Endothelial cell (in vitro differentiated cells): ENCODE results near the gene ABCC6. TPM values are rescaled to one million over a fixed set of nuclear protein-coding genes. Genes with fewer than 3 reads are reported as not detected.

ENCODE experiments used
- DNase-seq: peaks from one replicate; pipeline ENCODE4 v3.0.0; 2021; ENCODE audit warnings: low spot score
- H3K27ac Mint-ChIP-seq: one replicate; pipeline ENCODE4 v1.8.0; 2021; ENCODE audit warnings: mixed read lengths, inconsistent platforms; ENCODE audit not compliant: unreplicated experiment
- H3K27me3 Mint-ChIP-seq: one replicate; pipeline ENCODE4 v1.8.0; 2021; ENCODE audit warnings: mild to moderate bottlenecking, moderate library complexity, mixed read lengths, inconsistent platforms; ENCODE audit not compliant: unreplicated experiment
- H3K36me3 Mint-ChIP-seq: one replicate; pipeline ENCODE4 v1.8.0; 2021; ENCODE audit warnings: mild to moderate bottlenecking, low read depth, mixed read lengths, inconsistent platforms; ENCODE audit not compliant: unreplicated experiment
- H3K4me1 Mint-ChIP-seq: one replicate; pipeline ENCODE4 v1.8.0; 2021; ENCODE audit warnings: mild to moderate bottlenecking, mixed read lengths, inconsistent platforms; ENCODE audit not compliant: unreplicated experiment
- H3K4me3 Mint-ChIP-seq: one replicate; pipeline ENCODE4 v1.8.0; 2021; ENCODE audit warnings: mild to moderate bottlenecking, mixed read lengths, inconsistent platforms; ENCODE audit not compliant: unreplicated experiment
- H3K9me3 Mint-ChIP-seq: one replicate; pipeline ENCODE4 v1.8.0; 2021; ENCODE audit warnings: mixed read lengths, inconsistent platforms; ENCODE audit not compliant: unreplicated experiment
- total RNA-seq: library from RNA; stranded (reverse); fragmentation: NEBNext Ultra II Directional; extraction: Animal tissue kit (Norgen Biotek cat#: 25700); gene quantifications from one replicate; pipeline ENCODE4 v1.2.1, GENCODE V29; 2021; ENCODE audit not compliant: unreplicated experiment
- TF ChIP-seq, protein P1 (sequence below): fragments of 200-600 bp; sonication (generic); IDR thresholded peaks from one replicate; pipeline ENCODE4 v1.5.0; 2021; ENCODE audit warnings: antibody characterized with exemption; ENCODE audit not compliant: unreplicated experiment

The ABCC6 gene
- total RNA-seq, 1 donor from 2014 or later, result 0.36 TPM

DNA sequence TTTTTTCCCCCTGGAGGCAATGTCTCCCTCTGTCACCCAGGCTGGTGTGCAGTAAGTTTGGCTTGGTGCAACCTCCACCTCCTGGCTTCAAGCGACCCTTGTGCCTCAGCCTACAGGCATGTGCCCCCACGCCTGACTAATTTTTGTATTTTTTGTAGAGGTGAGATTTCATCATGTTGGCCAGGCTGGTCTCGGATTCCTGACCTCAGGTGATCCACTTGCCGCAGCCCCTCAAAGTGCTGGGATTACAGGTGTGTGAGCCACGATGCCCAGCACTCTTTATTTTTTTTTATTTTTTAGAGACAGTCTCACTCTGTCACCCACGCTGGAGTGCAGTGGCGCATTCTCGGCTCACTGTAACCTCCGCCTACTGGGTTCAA, 113.2 kb downstream of the ABCC6 start:
- no peak for DNase-seq
- TF ChIP-seq, protein P1, sequence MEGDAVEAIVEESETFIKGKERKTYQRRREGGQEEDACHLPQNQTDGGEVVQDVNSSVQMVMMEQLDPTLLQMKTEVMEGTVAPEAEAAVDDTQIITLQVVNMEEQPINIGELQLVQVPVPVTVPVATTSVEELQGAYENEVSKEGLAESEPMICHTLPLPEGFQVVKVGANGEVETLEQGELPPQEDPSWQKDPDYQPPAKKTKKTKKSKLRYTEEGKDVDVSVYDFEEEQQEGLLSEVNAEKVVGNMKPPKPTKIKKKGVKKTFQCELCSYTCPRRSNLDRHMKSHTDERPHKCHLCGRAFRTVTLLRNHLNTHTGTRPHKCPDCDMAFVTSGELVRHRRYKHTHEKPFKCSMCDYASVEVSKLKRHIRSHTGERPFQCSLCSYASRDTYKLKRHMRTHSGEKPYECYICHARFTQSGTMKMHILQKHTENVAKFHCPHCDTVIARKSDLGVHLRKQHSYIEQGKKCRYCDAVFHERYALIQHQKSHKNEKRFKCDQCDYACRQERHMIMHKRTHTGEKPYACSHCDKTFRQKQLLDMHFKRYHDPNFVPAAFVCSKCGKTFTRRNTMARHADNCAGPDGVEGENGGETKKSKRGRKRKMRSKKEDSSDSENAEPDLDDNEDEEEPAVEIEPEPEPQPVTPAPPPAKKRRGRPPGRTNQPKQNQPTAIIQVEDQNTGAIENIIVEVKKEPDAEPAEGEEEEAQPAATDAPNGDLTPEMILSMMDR, result no peak
- H3K9me3 Mint-ChIP-seq, result no peaks in the 10 kb centered on the region
- H3K4me3 Mint-ChIP-seq, result no peak overlapping the region
- H3K36me3 Mint-ChIP-seq, result peaks cover 16% of the 10 kb centered on the region
- H3K4me1 Mint-ChIP-seq, result no peaks in the 10 kb centered on the region
- H3K27ac Mint-ChIP-seq, result no peak overlapping the region
- H3K27me3 Mint-ChIP-seq, result peaks cover 6% of the 10 kb centered on the region

DNA sequence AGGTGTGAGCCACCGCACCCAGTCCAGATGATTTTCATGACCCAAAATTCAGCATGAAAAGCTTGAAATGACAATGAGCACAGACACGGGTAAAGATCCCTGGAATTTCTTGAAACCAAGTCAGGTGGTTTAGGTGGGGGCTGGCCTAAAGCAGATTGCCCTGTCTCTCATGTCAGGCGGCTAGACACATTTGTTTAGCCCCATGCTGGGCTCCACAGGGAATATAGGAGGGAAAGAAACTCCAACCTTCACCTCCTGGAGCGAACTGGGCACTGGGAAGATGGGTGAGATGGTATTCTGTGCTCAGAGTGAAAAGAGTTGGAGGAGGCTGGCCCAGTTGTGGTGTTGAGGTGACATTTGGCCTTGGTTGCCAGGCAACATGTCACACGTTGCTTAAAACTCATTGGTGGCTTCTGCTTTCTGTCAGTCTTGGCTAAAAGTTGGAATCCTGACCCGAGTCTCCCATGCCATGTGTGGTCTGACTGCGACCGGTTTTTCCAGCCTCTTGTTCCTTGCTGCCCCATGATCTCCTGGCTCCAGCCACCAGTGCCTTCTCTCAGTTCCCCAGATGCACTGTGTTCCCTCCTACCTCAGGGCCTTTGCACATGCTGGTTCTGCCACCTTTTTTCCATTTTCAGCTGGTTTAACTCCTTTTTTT, 113.7 kb downstream of the ABCC6 start:
- no peak for DNase-seq
- H3K27me3 Mint-ChIP-seq, result peaks cover 6% of the 10 kb centered on the region
- H3K36me3 Mint-ChIP-seq, result peaks cover 16% of the 10 kb centered on the region
- no peak overlapping the region for H3K4me3 Mint-ChIP-seq
- H3K9me3 Mint-ChIP-seq, result no peaks in the 10 kb centered on the region
- no peak overlapping the region for H3K27ac Mint-ChIP-seq
- no peaks in the 10 kb centered on the region for H3K4me1 Mint-ChIP-seq
- TF ChIP-seq, protein P1, result no peak

- peaks cover 21% of the 10 kb centered on the region for H3K36me3 Mint-ChIP-seq
- no peaks in the 10 kb centered on the region for H3K4me1 Mint-ChIP-seq
- H3K27ac Mint-ChIP-seq, result no peak overlapping the region
- no peaks in the 10 kb centered on the region for H3K9me3 Mint-ChIP-seq
- DNase-seq, result no peak
- no peak overlapping the region for H3K4me3 Mint-ChIP-seq
- TF ChIP-seq, protein P1, result no peak
- peaks cover 6% of the 10 kb centered on the region for H3K27me3 Mint-ChIP-seq
Observed at GRCh38 chr16:16108759-16109158, 114.5 kb downstream of the ABCC6 start.

GRCh38 chr16:16107839-16108238, 115.5 kb downstream of the ABCC6 start:
- Mint-ChIP-seq H3K4me1 (no peaks in the 10 kb centered on the region), H3K27ac (no peak overlapping the region), H3K27me3 (peaks cover 6% of the 10 kb centered on the region), H3K4me3 (no peak overlapping the region), H3K9me3 (no peaks in the 10 kb centered on the region), H3K36me3 (peaks cover 26% of the 10 kb centered on the region)
- TF ChIP-seq, protein P1, result no peak
- DNase-seq, result no peak

GRCh38 chr16:16106466-16106865, 116.8 kb downstream of the ABCC6 start:
- Mint-ChIP-seq H3K4me1 (no peaks in the 10 kb centered on the region), H3K9me3 (no peaks in the 10 kb centered on the region), H3K27ac (no peak overlapping the region), H3K27me3 (peaks cover 5% of the 10 kb centered on the region), H3K4me3 (no peak overlapping the region), H3K36me3 (peaks cover 18% of the 10 kb centered on the region)
- no peak for DNase-seq
- TF ChIP-seq, protein P1, result no peak
